B cell (primary cell): ENCODE results near the gene ARHGAP18.

Source experiments
- EZH2 ChIP-seq: IDR thresholded peaks from 2 replicates; pipeline ENCODE4 v1.6.1; 2012; ENCODE audit warnings: borderline replicate concordance, low read depth, mild to moderate bottlenecking, moderate library complexity, low read length; ENCODE audit not compliant: insufficient read depth, poor library complexity, severe bottlenecking
- TF ChIP-seq, protein P1 (sequence below): fragments of 200-600 bp; IDR thresholded peaks from one replicate; pipeline ENCODE4 v1.8.0; 2022; ENCODE audit warnings: antibody characterized with exemption, mild to moderate bottlenecking

DNA sequence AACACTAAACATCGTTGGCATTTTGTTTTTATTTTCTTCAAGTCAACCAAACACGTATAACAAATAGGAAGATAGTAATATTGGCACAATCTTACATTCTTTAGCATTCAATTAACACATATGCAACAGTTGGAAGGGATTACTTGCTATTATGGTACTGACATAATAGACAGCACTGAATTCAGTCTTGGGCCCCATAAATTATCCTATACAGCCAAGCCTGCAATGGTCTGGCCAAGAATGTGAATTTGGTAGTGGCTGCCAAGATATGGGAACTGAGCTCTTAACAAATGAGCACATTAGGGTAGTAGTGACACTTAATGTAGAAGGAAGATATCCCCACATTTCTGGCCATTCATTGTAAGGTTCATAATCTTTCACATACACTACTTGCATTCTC is 44.8 kb upstream of the ARHGAP18 start:
- TF ChIP-seq, protein P1, sequence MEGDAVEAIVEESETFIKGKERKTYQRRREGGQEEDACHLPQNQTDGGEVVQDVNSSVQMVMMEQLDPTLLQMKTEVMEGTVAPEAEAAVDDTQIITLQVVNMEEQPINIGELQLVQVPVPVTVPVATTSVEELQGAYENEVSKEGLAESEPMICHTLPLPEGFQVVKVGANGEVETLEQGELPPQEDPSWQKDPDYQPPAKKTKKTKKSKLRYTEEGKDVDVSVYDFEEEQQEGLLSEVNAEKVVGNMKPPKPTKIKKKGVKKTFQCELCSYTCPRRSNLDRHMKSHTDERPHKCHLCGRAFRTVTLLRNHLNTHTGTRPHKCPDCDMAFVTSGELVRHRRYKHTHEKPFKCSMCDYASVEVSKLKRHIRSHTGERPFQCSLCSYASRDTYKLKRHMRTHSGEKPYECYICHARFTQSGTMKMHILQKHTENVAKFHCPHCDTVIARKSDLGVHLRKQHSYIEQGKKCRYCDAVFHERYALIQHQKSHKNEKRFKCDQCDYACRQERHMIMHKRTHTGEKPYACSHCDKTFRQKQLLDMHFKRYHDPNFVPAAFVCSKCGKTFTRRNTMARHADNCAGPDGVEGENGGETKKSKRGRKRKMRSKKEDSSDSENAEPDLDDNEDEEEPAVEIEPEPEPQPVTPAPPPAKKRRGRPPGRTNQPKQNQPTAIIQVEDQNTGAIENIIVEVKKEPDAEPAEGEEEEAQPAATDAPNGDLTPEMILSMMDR = no peak
- TF ChIP-seq EZH2 = no peak
